KG1 (cell line): Measurements from ENCODE around the gene FSTL5.

Source experiments
- DNase-seq: peaks from one replicate; lab custom pipeline; 2025; lab: John Stamatoyannopoulos, UW

Gene FSTL5

GRCh38 chr4:161936625-161937550 lies 226.9 kb downstream of the FSTL5 start:
- no peak for DNase-seq

- no peak for DNase-seq
These were observed 232.7 kb downstream of the FSTL5 start for GRCh38 chr4:161931089-161931488.

- DNase-seq, result no peak
These were observed 233.8 kb downstream of the FSTL5 start for GRCh38 chr4:161929956-161930355.

- no peak for DNase-seq
These were observed 237.6 kb downstream of the FSTL5 start for GRCh38 chr4:161926033-161926828.

GRCh38 chr4:161920304-161921052 lies 243.3 kb downstream of the FSTL5 start:
- no peak for DNase-seq

GRCh38 chr4:161919442-161920220 lies 244.2 kb downstream of the FSTL5 start:
- DNase-seq, result no peak

GRCh38 chr4:161916035-161916434 lies 247.8 kb downstream of the FSTL5 start:
- no peak for DNase-seq

- no peak for DNase-seq
These were observed 256.2 kb downstream of the FSTL5 start for GRCh38 chr4:161907590-161907955.

GRCh38 chr4:161906836-161907589 lies 256.8 kb downstream of the FSTL5 start:
- DNase-seq, result no peak

GRCh38 chr4:161900110-161900509 lies 263.7 kb downstream of the FSTL5 start:
- no peak for DNase-seq

GRCh38 chr4:161894493-161895167 lies 269.2 kb downstream of the FSTL5 start:
- DNase-seq, result no peak

- DNase-seq, result no peak
These were observed 269.8 kb downstream of the FSTL5 start for GRCh38 chr4:161894014-161894413.

- no peak for DNase-seq
These were observed 270.2 kb downstream of the FSTL5 start for GRCh38 chr4:161893566-161893965.

GRCh38 chr4:161892951-161893350 lies 270.8 kb downstream of the FSTL5 start:
- no peak for DNase-seq

- DNase-seq, result no peak
These were observed 280.6 kb downstream of the FSTL5 start for GRCh38 chr4:161883157-161883556.

- no peak for DNase-seq
These were observed 282.4 kb downstream of the FSTL5 start for GRCh38 chr4:161881370-161881769.

- DNase-seq, result no peak
These were observed 294.3 kb downstream of the FSTL5 start for GRCh38 chr4:161869511-161869910.

GRCh38 chr4:161856711-161857326 lies 307.0 kb downstream of the FSTL5 start:
- DNase-seq, result no peak

- no peak for DNase-seq
These were observed 313.2 kb downstream of the FSTL5 start for GRCh38 chr4:161850631-161851030.

- no peak for DNase-seq
These were observed 322.0 kb downstream of the FSTL5 start for GRCh38 chr4:161841759-161842158.
